Osteoblast (primary cell): ENCODE measurements around the gene DGKB. TPM values are rescaled to one million over a fixed set of nuclear protein-coding genes. Genes with fewer than 3 reads are reported as not detected.

ENCODE experiments used
- DNase-seq: peaks from one replicate; pipeline ENCODE4 v3.0.0; 2011; ENCODE audit warnings: low spot score, mixed read lengths; ENCODE audit not compliant: insufficient read length; ENCODE audit errors: missing footprints
- H2AFZ ChIP-seq: 2 replicates; pipeline ENCODE4 v1.6.0; 2011; ENCODE audit warnings: mild to moderate bottlenecking, low read length
- H3K27ac ChIP-seq: 2 replicates; pipeline ENCODE4 v1.5.1; 2011; ENCODE audit warnings: mild to moderate bottlenecking, low read depth, low read length, moderate library complexity
- H3K27me3 ChIP-seq: 2 replicates; pipeline ENCODE4 v1.6.0; 2012; ENCODE audit warnings: mild to moderate bottlenecking, control low read depth, inconsistent platforms, low read length, moderate library complexity; ENCODE audit not compliant: insufficient read depth
- H3K36me3 ChIP-seq: 2 replicates; pipeline ENCODE4 v1.5.1; 2011; ENCODE audit warnings: mild to moderate bottlenecking, low read length, control low read depth, moderate library complexity; ENCODE audit not compliant: insufficient read depth
- H3K4me1 ChIP-seq: 2 replicates; pipeline ENCODE4 v1.5.1; 2011; ENCODE audit warnings: mild to moderate bottlenecking, low read length, control low read depth, moderate library complexity; ENCODE audit not compliant: insufficient read depth
- H3K4me2 ChIP-seq: 2 replicates; pipeline ENCODE4 v1.6.0; 2011; ENCODE audit warnings: mild to moderate bottlenecking, low read length; ENCODE audit not compliant: insufficient read depth
- H3K4me3 ChIP-seq: fragments of 200-600 bp; sonication (generic); 3 replicates; pipeline ENCODE4 v1.5.1; 2012; ENCODE audit warnings: mild to moderate bottlenecking, low read length, inconsistent platforms; ENCODE audit not compliant: insufficient read depth
- H3K79me2 ChIP-seq: 2 replicates; pipeline ENCODE4 v1.6.0; 2012; ENCODE audit warnings: mild to moderate bottlenecking, low read length, control low read depth, inconsistent platforms; ENCODE audit not compliant: insufficient read depth
- H3K9me3 ChIP-seq: 2 replicates; pipeline ENCODE4 v1.5.1; 2011; ENCODE audit warnings: low read depth, low read length, control low read depth
- H4K20me1 ChIP-seq: 2 replicates; pipeline ENCODE4 v1.6.0; 2012; ENCODE audit warnings: mild to moderate bottlenecking, low read length, control low read depth; ENCODE audit not compliant: insufficient read depth
- CTCF ChIP-seq: IDR thresholded peaks from 2 replicates; pipeline ENCODE4 v1.5.1; 2011; ENCODE audit warnings: mild to moderate bottlenecking, low read depth, low read length, moderate library complexity; ENCODE audit errors: extremely low read depth
- total RNA-seq: library from RNA; depleted of rRNA; stranded (reverse); fragments of >200 nt; gene quantifications from 2 replicates; pipeline ENCODE4 v1.2.3, GENCODE V29; 2012

The DGKB gene
- total RNA-seq, 1 donor: 1.1 TPM

DNA sequence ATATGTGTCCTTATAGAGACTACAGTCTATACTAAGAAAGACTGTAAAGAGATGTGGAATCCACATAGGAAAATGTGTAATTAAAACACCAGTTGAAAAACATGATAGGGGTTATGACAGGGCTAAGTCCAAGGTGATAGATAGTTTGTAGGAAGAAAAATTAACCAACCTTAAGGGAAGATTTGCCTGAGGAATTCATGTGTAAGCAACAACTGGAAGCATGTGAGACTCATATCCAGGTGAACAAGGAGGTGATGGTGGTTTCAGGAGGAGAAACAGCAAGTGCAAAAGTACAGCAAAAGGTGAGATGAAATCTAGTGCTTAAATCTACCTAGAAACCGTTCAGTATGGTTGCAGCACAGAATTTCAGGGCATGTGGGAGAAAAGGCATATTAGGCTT lies 696.4 kb downstream of the DGKB start:
- Histone ChIP-seq H3K4me2 (no peak overlapping the region), H3K4me1 (no peaks in the 10 kb centered on the region), H3K4me3 (no peak overlapping the region), H2AFZ (no peak overlapping the region), H4K20me1 (no peaks in the 10 kb centered on the region), H3K27ac (no peak overlapping the region), H3K9me3 (no peaks in the 10 kb centered on the region), H3K79me2 (no peaks in the 10 kb centered on the region), H3K27me3 (no peaks in the 10 kb centered on the region), H3K36me3 (no peaks in the 10 kb centered on the region)
- no peak for DNase-seq
- TF ChIP-seq CTCF: no peak

- TF ChIP-seq CTCF: no peak
- H3K79me2 ChIP-seq: no peaks in the 10 kb centered on the region
Observed at GRCh38 chr7:14201353-14201752, 701.2 kb downstream of the DGKB start.

DNA sequence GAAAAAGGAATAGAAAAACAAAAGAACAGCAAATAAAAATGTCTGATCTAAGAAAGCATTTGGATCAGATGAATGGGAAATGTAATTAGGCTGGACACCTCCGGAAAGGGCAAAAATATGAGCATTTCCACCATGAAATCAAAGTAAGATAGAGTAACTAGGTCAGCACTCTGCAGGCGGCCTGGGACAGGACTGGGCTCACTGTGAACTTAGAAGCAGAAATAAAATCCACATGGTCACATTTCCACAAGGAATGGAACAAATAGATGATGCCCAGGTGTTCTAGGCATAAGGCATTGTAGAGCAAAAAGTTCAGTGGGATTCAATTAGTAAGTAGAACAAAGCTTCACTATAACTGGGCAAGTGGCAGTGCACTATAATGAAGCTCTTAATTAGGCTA lies 703.2 kb downstream of the DGKB start:
- DNase-seq: no peak
- H3K4me3 ChIP-seq: no peak overlapping the region
- no peaks in the 10 kb centered on the region for H3K9me3 ChIP-seq
- H3K27ac ChIP-seq: no peak overlapping the region
- no peak overlapping the region for H2AFZ ChIP-seq
- H3K4me2 ChIP-seq: no peak overlapping the region
- H3K36me3 ChIP-seq: no peaks in the 10 kb centered on the region
- no peaks in the 10 kb centered on the region for H3K27me3 ChIP-seq
- no peaks in the 10 kb centered on the region for H4K20me1 ChIP-seq
- H3K4me1 ChIP-seq: no peaks in the 10 kb centered on the region
- TF ChIP-seq CTCF: no peak
- H3K79me2 ChIP-seq: no peaks in the 10 kb centered on the region

More at GRCh38 chr7:14201353-14201752, 701.2 kb downstream of the DGKB start:
- H3K4me2 ChIP-seq: no peak overlapping the region
- no peaks in the 10 kb centered on the region for H3K9me3 ChIP-seq
- H3K4me3 ChIP-seq: no peak overlapping the region
- H3K4me1 ChIP-seq: no peaks in the 10 kb centered on the region
- no peaks in the 10 kb centered on the region for H4K20me1 ChIP-seq
- no peak overlapping the region for H2AFZ ChIP-seq
- no peak for DNase-seq
- H3K27me3 ChIP-seq: no peaks in the 10 kb centered on the region
- no peaks in the 10 kb centered on the region for H3K36me3 ChIP-seq
- H3K27ac ChIP-seq: no peak overlapping the region

GRCh38 chr7:14197280-14197679 lies 705.3 kb downstream of the DGKB start:
- no peaks in the 10 kb centered on the region for H3K9me3 ChIP-seq
- H3K4me3 ChIP-seq: no peak overlapping the region
- no peak overlapping the region for H3K4me2 ChIP-seq
- H4K20me1 ChIP-seq: no peaks in the 10 kb centered on the region
- no peaks in the 10 kb centered on the region for H3K4me1 ChIP-seq
- no peak overlapping the region for H3K27ac ChIP-seq
- no peaks in the 10 kb centered on the region for H3K36me3 ChIP-seq
- no peak for DNase-seq
- no peaks in the 10 kb centered on the region for H3K79me2 ChIP-seq
- H2AFZ ChIP-seq: no peak overlapping the region
- H3K27me3 ChIP-seq: no peaks in the 10 kb centered on the region
- TF ChIP-seq CTCF: no peak
